NCI-H2196 (cell line): ENCODE measurements around the gene CAMK2A.

ENCODE experiments used
- DNase-seq: peaks from one replicate; lab custom pipeline; 2025; ENCODE audit not compliant: unreplicated experiment; lab: John Stamatoyannopoulos, UW

CAMK2A gene

DNA sequence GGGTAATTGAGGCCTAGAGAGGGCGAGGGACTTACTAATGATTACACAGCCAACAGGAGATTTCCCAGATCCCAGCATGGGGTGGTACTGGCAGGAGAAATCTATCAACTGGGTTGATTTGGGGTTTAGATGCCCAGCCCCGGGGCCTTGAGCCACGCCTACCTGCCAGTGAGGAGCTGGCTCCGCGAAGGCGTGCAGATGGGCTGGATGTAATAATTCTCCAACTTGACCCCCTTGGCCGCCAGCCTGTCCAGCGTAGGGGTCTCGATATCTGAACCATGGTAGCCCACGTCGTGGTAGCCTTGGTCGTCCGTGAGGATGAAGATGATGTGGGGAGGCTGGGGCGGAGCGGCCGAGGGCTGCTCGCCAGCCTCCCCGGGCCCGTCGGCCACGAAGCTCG is 12.3 kb upstream of the CAMK2A start:
- DNase-seq: no peak

- no peak for DNase-seq
These were observed 11.6 kb upstream of the CAMK2A start for GRCh38 chr5:150301170-150301505.

GRCh38 chr5:150300496-150301169 is 11.1 kb upstream of the CAMK2A start:
- DNase-seq: no peak

- no peak for DNase-seq
These were observed 10.2 kb upstream of the CAMK2A start for GRCh38 chr5:150299571-150300327.

DNA sequence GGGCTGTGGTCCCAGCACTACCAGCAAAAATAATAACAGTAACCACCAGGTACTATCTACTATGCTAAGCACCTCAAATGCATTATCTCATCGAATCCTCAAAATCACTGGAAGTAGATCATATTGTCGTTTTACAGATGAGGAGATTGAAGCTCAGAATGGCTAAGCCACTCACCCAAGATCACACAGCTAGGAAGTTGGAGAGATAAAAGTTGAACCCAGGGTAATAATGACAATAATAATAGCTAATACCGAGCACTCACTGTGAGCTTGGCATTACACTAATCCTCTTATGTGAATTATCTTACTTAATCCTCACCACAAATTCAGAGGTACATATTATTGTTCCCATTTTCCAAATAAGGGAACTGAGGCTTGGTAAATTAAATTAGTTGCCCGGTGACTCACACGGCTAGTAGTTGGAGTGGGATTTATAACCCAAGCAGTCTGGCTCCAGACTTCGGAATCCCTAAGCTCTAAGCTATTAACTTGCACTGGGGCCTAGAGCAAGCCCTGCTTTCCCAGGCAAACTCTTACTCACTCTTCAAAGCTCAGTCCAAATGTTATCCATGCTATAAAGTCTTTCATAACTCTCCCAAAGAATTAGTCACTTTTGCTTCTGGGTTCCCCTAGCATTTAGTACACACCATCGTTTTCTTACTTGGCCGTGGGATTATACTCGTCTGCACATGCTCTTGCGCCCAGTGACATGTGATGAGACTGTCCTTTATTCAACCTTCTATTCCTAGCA is 9.3 kb upstream of the CAMK2A start:
- no peak for DNase-seq

DNA sequence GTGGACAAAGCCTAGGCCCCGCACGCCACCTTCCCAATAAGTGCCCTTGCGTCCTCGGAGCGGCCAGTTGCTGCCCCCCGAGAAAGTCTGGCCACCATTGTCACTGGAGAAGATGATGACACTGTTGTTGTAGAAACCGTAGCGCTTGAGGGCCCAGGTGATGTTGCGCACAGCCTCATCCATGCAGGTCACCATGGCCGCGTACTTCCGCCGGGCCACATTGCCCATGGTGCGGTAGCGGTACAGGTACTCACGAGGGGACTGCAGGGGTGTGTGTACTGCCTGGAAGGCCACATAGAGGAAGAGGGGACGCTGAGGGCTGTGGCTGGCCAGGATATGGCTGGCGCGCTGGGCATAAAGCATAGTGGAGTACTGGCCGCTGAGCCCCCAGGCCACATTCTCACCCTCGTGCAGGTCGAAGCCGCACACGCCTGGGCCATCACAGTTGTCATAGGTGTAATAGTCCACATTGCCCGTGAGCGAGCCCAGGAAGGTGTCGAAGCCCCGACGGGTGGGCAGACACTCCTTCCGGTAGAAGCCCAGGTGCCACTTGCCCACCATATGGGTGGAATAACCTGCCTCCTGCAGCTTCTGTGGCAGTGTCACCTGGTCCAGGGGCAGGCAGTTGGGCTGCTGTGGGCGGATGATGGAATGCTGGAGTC is 8.5 kb upstream of the CAMK2A start:
- DNase-seq: no peak

- no peak for DNase-seq
These were observed 7.8 kb upstream of the CAMK2A start for GRCh38 chr5:150297236-150297890.

DNA sequence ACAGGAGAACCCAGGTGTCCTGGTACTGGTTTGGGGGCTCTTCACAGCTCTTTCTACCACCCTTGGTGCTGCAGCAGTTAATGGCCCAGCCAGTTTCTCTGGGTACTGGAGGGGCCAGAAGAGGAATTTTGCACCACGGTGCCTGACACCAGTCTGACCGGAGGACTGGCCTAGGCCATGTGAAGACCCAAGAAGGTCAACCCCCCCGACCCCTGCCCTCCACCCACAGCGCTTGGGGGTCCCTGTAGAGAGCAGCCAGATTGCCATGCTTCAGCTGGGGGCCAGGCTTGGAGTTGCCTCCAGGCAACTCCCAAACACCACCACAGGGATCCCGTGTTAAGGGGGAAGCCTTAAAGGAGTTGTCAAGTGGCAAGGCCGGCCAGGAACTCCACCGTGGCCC is 6.9 kb upstream of the CAMK2A start:
- no peak for DNase-seq

GRCh38 chr5:150295741-150296486 is 6.3 kb upstream of the CAMK2A start:
- no peak for DNase-seq

DNA sequence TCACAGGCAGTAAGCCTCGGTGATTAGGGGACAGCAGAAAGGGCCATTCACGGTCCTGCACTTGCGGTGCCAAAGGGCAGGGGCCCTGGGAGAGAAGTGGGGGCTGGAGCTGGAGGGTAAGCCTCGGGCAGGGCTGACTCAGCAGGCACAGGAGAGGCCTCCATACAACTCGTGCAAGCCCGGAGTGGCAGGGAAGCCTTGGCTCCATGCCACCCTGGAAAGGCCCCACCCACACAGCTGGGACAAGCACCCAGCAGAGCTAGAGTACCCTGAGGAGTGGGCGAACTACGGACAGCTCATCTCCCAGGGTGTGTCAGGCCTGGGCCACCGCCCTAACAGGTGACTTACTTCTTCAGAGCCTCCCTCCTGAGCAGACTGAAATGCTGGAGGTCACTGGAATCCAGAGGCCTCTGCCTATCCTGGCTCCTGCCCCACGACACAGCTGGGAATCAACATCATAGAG is 5.6 kb upstream of the CAMK2A start:
- DNase-seq: no peak

DNA sequence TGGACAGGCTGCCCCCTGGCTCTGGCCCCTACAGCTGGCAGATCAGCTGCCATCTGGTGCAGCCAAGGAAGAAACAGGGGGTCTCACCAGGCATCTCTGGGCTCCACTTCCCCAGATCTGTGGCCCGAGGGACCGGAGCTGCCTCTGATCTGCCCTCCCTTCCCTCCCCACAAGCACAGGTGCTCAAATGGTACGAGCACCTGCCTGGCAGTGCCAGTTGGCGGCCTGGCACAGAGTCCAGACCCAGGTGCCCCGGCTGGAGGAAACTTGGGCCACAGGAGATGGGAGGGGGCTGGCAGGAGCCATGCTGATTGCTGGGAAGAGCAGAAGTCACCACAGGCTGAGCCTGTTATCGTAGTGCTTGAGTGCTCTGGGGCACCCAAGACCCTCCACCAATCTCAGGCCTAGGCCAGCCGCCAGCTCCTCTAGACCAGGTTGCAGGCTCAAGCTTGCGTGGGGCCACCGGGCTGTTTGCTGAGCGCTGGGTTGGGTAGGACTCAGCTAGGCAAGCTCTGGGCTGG is 5.0 kb upstream of the CAMK2A start:
- DNase-seq: no peak

- no peak for DNase-seq
These were observed 3.7 kb upstream of the CAMK2A start for GRCh38 chr5:150293091-150293941.

DNA sequence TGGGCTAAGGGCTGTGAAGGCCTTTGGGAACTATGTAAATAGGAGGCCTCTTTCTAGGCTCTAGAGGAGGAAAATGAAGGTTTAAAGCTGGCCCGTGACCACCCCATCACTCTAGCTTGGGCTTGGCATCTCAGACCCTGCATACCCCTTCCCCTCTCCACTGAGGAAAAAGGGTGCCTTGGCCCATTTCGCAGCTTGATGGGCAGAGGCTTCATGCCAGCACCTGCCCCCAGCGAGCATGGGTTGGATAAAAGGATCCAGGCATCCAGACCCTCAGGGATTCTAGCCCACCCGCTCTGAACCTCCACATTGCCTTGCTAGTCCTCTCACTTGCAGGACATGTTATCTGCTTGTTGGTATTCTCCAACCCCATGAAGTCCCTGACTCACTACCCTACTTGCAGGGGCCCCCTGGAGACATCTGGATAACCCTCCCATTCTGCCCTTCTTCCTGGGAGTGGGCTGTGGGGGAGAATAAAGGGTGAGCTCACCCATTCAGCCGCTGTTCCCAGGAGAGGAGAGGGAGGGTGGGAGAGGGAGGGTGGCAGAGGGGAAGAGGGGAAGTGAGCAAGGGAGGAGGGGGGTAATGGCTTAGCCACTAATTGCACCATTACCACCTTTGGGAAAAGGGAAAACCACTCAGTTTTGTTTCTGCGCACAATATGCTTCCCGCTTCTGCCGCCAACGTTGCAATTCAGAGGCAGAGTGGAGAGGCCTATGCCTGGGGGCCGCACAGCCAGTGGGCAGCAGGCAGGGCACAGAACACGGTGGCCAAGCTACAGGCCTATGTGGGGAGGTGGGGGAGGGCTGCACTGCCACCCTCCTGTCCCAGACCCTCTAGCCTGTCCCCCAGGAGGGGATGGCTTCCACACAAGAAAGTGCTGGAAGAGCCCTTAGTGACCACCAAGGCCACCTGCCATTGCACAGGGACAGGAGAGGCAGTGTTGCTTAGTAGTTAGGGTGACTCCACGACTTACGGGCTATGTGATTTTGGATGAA is 2.1 kb upstream of the CAMK2A start:
- DNase-seq: no peak

DNA sequence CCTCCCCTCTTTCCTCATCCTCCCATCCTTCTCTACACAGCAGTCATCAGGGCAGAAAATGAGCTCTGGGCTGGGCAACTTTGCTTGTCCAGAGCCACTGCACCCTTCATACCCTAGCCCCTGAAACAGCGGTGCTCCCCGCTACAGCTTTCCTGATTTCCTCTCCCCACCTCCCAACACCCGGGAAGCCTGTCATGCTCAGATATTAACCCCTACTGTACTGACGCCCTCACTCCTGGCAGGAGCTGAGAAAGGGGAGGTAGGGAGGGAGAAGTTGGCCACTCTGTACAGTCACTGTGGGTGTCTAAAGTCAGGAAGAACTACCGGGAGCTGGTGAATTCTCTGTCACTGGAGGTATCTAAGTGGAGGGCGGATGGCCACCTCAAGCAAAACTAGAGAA is 782 bp downstream of the CAMK2A start:
- DNase-seq: no peak

DNA sequence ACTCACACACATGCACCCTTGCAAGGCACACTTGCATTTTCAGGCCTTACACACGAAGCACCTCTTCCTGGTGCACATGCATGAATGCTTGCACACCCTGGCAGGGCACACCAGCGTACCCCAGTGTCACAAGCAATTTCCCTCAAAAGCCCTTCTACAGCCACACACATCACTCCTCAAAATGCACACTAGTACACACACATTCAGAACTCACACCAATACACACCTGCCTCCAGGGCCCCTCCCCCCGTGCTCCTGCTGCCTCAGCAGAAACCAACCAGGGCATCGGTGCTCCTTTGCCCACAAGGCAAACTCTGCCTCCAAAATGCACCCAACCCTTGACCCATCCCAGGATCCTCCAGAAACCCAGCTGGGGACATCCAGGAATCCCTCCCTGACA is 1.2 kb downstream of the CAMK2A start:
- DNase-seq: no peak

DNA sequence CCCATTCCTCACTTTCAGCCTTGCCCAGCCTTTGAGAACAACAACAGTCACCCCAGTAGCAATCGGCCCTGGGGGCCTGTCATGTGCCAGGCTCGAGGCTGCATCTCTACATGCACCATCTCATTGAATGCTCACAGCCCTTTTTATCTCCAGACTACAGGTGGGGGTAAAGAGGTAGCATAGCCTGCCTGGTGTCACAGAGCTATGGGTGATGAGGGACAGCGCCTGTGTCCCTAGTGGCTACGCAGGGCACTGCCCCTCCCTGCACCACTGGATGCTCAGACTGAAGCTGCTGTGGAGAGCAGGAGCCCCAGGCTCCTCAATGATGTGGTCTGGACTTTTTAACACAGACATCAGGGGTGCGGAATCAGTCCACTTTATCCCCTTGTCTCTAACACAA is 2.8 kb downstream of the CAMK2A start:
- no peak for DNase-seq

DNA sequence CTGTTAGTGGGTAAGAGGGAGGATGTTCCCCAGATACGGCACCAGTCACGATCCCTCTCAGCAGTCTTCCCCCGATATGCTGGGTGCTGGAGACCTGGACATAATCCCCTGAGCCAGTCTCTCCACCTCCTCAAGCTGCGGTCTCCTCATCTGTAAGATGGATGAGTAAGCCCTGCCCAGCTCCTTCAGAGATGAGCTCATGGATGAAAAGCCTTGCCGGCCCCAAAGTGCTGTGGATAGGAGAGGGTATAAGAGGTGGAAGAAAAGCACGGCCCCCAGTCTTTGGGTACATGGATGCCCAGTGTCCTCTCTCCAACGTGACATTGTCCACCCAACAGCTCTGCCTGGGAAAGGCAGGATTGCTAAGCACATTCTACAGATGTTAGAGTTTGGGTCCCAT is 4.5 kb downstream of the CAMK2A start:
- DNase-seq: no peak

DNA sequence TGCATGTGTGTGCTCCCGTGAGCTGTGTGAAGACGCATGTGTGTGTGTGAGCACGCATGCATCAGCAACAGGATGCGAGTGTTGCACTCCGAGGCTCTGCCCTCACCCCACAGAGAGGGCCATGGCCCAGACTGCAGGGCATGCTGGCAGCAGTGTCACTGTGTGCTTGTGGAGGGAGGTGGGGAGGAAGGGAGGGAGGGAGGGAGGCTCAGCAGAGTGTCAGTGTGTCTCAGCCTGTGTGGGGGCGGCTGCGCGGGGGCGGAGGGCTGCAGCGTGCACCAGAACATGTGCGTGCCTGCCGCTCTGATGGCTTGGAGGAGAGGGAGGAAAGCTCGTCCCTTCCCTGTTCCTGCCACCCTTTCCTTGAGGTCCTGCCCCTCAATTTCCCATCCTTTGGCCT is 5.3 kb downstream of the CAMK2A start:
- no peak for DNase-seq
